HepG2 (cell line): Measurements from ENCODE around the gene DACT2. TPM values are rescaled to one million over a fixed set of nuclear protein-coding genes. Genes with fewer than 3 reads are reported as not detected.

Experiments used
- ATAC-seq: fragments of 200-7000 bp; cut with Tn5 transposase; 3 replicates; pipeline ENCODE4 v1.9.1; 2020; ENCODE audit warnings: mild to moderate bottlenecking, moderate library complexity
- BruUV-seq: library from RNA; stranded (reverse); fragments of 400-500 nt; replicated peaks from 2 replicates; lab custom pipeline; 2021; lab: Mats Ljungman, UMichigan
- CTCF ChIA-PET: fragments of 300-600 bp; formaldehyde crosslinking; extraction: SDS; loops from one replicate; lab custom pipeline; 2021; ENCODE audit warnings: low total read pairs, inconsistent platforms, low intra/inter-chr PET ratio; lab: Yijun Ruan, JAX
- POLR2A ChIA-PET: fragments of 350-600 bp; sonication (Branson Sonifier 250); formaldehyde crosslinking; loops from one replicate; lab custom pipeline; 2020; ENCODE audit warnings: antibody characterized with exemption, inconsistent platforms; lab: Yijun Ruan, JAX
- DNase-seq: peaks from one replicate; pipeline ENCODE4 v3.0.0-alpha.2; 2015; ENCODE audit warnings: low spot score
- FAIRE-seq: peaks from 3 replicates; lab custom pipeline; 2011; peaks lifted over from hg19 to GRCh38; lab: Jason Lieb, UNC
- H2AFZ ChIP-seq: one replicate; pipeline ENCODE4 v1.6.1; 2011; ENCODE audit warnings: low read length, inconsistent platforms
- H3K27ac ChIP-seq: fragments of 300-600 bp; 3 replicates; pipeline ENCODE4 v1.8.0; 2011; ENCODE audit warnings: mixed run types, mild to moderate bottlenecking, mixed read lengths, low read length, inconsistent platforms; ENCODE audit not compliant: insufficient read depth; ENCODE audit errors: extremely low read length
- H3K27me3 ChIP-seq, 2 experiments: fragments of 200-600 bp in 1 of 2; 2 replicates in 1 of 2; 3 replicates in 1 of 2; pipeline versions ENCODE4 v1.6.0 to v1.8.0; 2011; ENCODE audit warnings: low read length in 2 of 2, mild to moderate bottlenecking in 2 of 2, moderate library complexity in 2 of 2, inconsistent platforms in 1 of 2; ENCODE audit not compliant: insufficient read depth in 2 of 2, control insufficient read depth in 1 of 2
- H3K36me3 ChIP-seq, 2 experiments: fragments of 200-600 bp in 1 of 2; replicated peaks in 1 of 2; 2 replicates in 1 of 2; 3 replicates in 1 of 2; pipeline versions ENCODE4 v1.5.1 to v1.8.0; 2011; ENCODE audit warnings: low read length in 2 of 2, inconsistent platforms in 1 of 2; ENCODE audit not compliant: insufficient read depth in 2 of 2, control insufficient read depth in 1 of 2
- H3K4me1 ChIP-seq: 2 replicates; pipeline ENCODE4 v1.5.1; 2012; ENCODE audit warnings: low read length, inconsistent platforms; ENCODE audit not compliant: insufficient read depth
- H3K4me2 ChIP-seq: 2 replicates; pipeline ENCODE4 v1.6.0; 2011; ENCODE audit warnings: low read depth, low read length, inconsistent platforms
- H3K4me3 ChIP-seq, 3 experiments: fragments of 200-600 bp in 1 of 3; sonication (generic), shearing (Covaris generic) in 1 of 3; replicated peaks in 1 of 3; 2 replicates each; pipeline ENCODE4 v1.5.1; 2011 to 2016; ENCODE audit warnings: low read length in 3 of 3, inconsistent platforms in 2 of 3, low read depth in 2 of 3, mild to moderate bottlenecking in 2 of 3, control low read depth in 1 of 3, mixed read lengths in 1 of 3; ENCODE audit not compliant: insufficient read depth in 1 of 3
- H3K79me2 ChIP-seq: one replicate; pipeline ENCODE4 v1.6.1; 2011; ENCODE audit warnings: low read length, inconsistent platforms; ENCODE audit not compliant: insufficient read depth
- H3K9ac ChIP-seq: 2 replicates; pipeline ENCODE4 v1.6.0; 2011; ENCODE audit warnings: mild to moderate bottlenecking, low read depth, low read length, inconsistent platforms; ENCODE audit not compliant: insufficient read depth
- H3K9me3 ChIP-seq: 2 replicates; pipeline ENCODE4 v1.5.1; 2012; ENCODE audit warnings: mild to moderate bottlenecking, low read length
- H4K20me1 ChIP-seq: 2 replicates; pipeline ENCODE4 v1.6.0; 2011; ENCODE audit warnings: inconsistent platforms, mild to moderate bottlenecking, low read length, moderate library complexity; ENCODE audit not compliant: insufficient read depth
- DR1 ChIP-seq: sonication (generic); formaldehyde crosslinking; IDR thresholded peaks from 2 replicates; pipeline ENCODE4 v1.8.0; 2021; ENCODE audit warnings: mild to moderate bottlenecking, missing genetic modification reagents, inconsistent platforms
- JDP2 ChIP-seq: sonication (generic); formaldehyde crosslinking; IDR thresholded peaks from 2 replicates; pipeline ENCODE4 v1.8.1; 2022; ENCODE audit warnings: missing genetic modification reagents, borderline replicate concordance
- NCOA5 ChIP-seq: sonication (generic); formaldehyde crosslinking; IDR thresholded peaks from 2 replicates; pipeline ENCODE4 v1.4.0; 2020; ENCODE audit warnings: missing genetic modification reagents
- NR2F2 ChIP-seq: IDR thresholded peaks from 2 replicates; pipeline ENCODE4 v1.6.1; 2012; ENCODE audit warnings: low read depth, inconsistent platforms, borderline replicate concordance
- ZNF276 ChIP-seq: sonication (generic); formaldehyde crosslinking; IDR thresholded peaks from 2 replicates; pipeline ENCODE4 v1.4.0; 2020; ENCODE audit warnings: mild to moderate bottlenecking, low read depth, missing genetic modification reagents
- ZNF629 ChIP-seq: sonication (generic); formaldehyde crosslinking; conservative IDR thresholded peaks from 2 replicates; pipeline ENCODE4 v1.5.0; 2020; ENCODE audit warnings: missing genetic modification reagents
- ZNF770 ChIP-seq: sonication (generic); formaldehyde crosslinking; IDR thresholded peaks from 2 replicates; pipeline ENCODE4 v1.5.0; 2020; ENCODE audit warnings: mild to moderate bottlenecking, missing genetic modification reagents
- ZNF773 ChIP-seq: sonication (generic); formaldehyde crosslinking; IDR thresholded peaks from 2 replicates; pipeline ENCODE4 v1.4.0; 2020; ENCODE audit warnings: missing genetic modification reagents, borderline replicate concordance
- WGBS: methylation state at CpG from one replicate; pipeline ENCODE4 v1.1.6; 2017; ENCODE audit warnings: low lambda C conversion rate; 5-methylcytosine and 5-hydroxymethylcytosine counted together
- in situ Hi-C: cut with HindIII; loops from 2 replicates; pipeline ENCODE4 v1.10.0; 2017; ENCODE audit warnings: low pct_unique_long_range_greater_than_20kb; ENCODE audit not compliant: extremely low pct_ligation_motif_present
- intact Hi-C: fragments of 100-400 bp; cut with micrococcal nuclease; formaldehyde crosslinking; loops from one replicate; pipeline ENCODE4 v1.10.0; 2022; ENCODE audit not compliant: unreplicated experiment
- polyA plus RNA-seq, 8 experiments: library from polyadenylated mRNA; depleted of rRNA in 3 of 8; stranded (reverse) in 7 of 8; unstranded in 1 of 8; fragments of >200 nt; fragmentation: Illumina TruSeq in 4 of 8; extraction: Trizol in 4 of 8; gene quantifications; 2 replicates each; pipeline versions ENCODE4 v1.2.1 to v1.2.3, GENCODE V29; 2011 to 2016; ENCODE audit warnings: low read depth in 4 of 8, missing spikeins in 1 of 8, mixed read lengths in 1 of 8; ENCODE audit not compliant: insufficient read depth in 1 of 8
- total RNA-seq, 5 experiments: library from RNA; depleted of rRNA; stranded (reverse); fragments of >200 nt; fragmentation: Illumina TruSeq; extraction: Trizol; gene quantifications; 2 replicates each; pipeline ENCODE4 v1.2.3, GENCODE V29; 2016; ENCODE audit warnings: low read depth in 1 of 5

Gene DACT2
- total and polyA plus RNA-seq, 2 of the 13 experiments (the other 11 are each of a cell fraction or from before 2014, with no cell fraction given) = 0.15 TPM; not detected in 1

- no peak for TF ChIP-seq ZNF773 (CRISPR knock-in tag)
- TF ChIP-seq ZNF276 (CRISPR knock-in tag) = no peak
- no peak for TF ChIP-seq NR2F2
- TF ChIP-seq NCOA5 (CRISPR knock-in tag) = no peak
- no peak for TF ChIP-seq DR1 (CRISPR knock-in tag)
- no peak for TF ChIP-seq JDP2 (CRISPR knock-in tag)
Observed at GRCh38 chr6:168345266-168345665, 25.7 kb upstream of the DACT2 start (continued).

GRCh38 chr6:168344338-168344737 lies 24.8 kb upstream of the DACT2 start:
- H3K9me3 ChIP-seq = no peaks in the 10 kb centered on the region
- POLR2A ChIA-PET = no interaction called here
- no TSS peak for BruUV-seq
- no peaks in the 10 kb centered on the region for H3K79me2 ChIP-seq
- CTCF ChIA-PET = no interaction called here
- TF ChIP-seq ZNF629 (CRISPR knock-in tag) (0 out of 2 replicates have a peak, but pooled peaks have one; percentile 6), ZNF770 (CRISPR knock-in tag) (no peak)
- peaks cover 0 to 17% of the 10 kb centered on the region in 2 experiments; a peak in 3 of 5 replicates for H3K27me3 ChIP-seq
- H2AFZ ChIP-seq = no peak overlapping the region
- H3K9ac ChIP-seq = no peak overlapping the region
- H3K27ac ChIP-seq = no peak overlapping the region
- no peak overlapping the region for H3K4me2 ChIP-seq
- peaks cover 15% of the 10 kb centered on the region for H3K4me1 ChIP-seq
- no peak for ATAC-seq
- DNase-seq = no peak
- WGBS = 91% methylated on average over 2 of the region's 2 CpGs
- intact Hi-C loops (no loop called here), in situ Hi-C loops (no loop called here)
- no peaks in the 10 kb centered on the region for H3K36me3 ChIP-seq
- H3K4me3 ChIP-seq = no peak overlapping the region
- no peak for FAIRE-seq
- no peaks in the 10 kb centered on the region for H4K20me1 ChIP-seq
